ENCODE measurements around the gene SAMD4A.

GRCh38 chr14:54708982-54709381, 142.1 kb downstream of the SAMD4A start:
- no peak for TF ChIP-seq POLR2A (IDR thresholded peaks at IDR 0.05)
- TF ChIP-seq CTCF (IDR thresholded peaks at IDR 0.05) = no peak

Data from esophagus squamous epithelium (tissue), 4 donors.